Right lobe of liver (tissue), 6 donors: Measurements from ENCODE around the gene ZSCAN2. TPM values are rescaled to one million over a fixed set of nuclear protein-coding genes. Genes with fewer than 3 reads are reported as not detected.
A peak's percentile ranks its signal among the peaks of the same experiment; 100 is the strongest.

Source experiments
- ATAC-seq, 4 donors: fragments of 200-7000 bp; cut with Tn5 transposase; one replicate each; pipeline ENCODE4 v1.9.1; 2020; ENCODE audit warnings: mild to moderate bottlenecking in 4 of 4, moderate library complexity in 4 of 4
- DNase-seq, 3 donors: peaks; one replicate each; pipeline ENCODE4 v3.0.0-alpha.2; 2020
- H3K27ac ChIP-seq, 3 donors: fragments of 200-600 bp; one replicate each; pipeline ENCODE4 v1.8.0; 2022
- H3K27me3 ChIP-seq, 2 donors: fragments of 200-600 bp; one replicate each; pipeline ENCODE4 v1.8.0; 2022
- H3K36me3 ChIP-seq, 4 donors: fragments of 200-600 bp; sonication (generic) in 1 of 4; one replicate each; pipeline versions ENCODE4 v1.5.1 to v1.8.0; 2017 to 2022; ENCODE audit warnings: control low read depth in 1 of 4
- H3K4me1 ChIP-seq, 4 donors: fragments of 200-600 bp; sonication (generic) in 1 of 4; one replicate each; pipeline versions ENCODE4 v1.5.1 to v1.8.0; 2017 to 2022; ENCODE audit warnings: control low read depth in 1 of 4
- H3K4me3 ChIP-seq, 3 donors: fragments of 200-600 bp; one replicate each; pipeline ENCODE4 v1.8.0; 2022
- H3K9me3 ChIP-seq, 4 donors: fragments of 200-600 bp; sonication (generic) in 1 of 4; one replicate each; pipeline versions ENCODE4 v1.5.1 to v1.8.0; 2017 to 2022; ENCODE audit warnings: control low read depth in 1 of 4
- POLR2A ChIP-seq: fragments of 450-650 bp; IDR thresholded peaks from one replicate; pipeline ENCODE4 v1.6.1; 2017; ENCODE audit warnings: antibody characterized with exemption, mild to moderate bottlenecking
- intact Hi-C, 2 donors: fragments of 100-400 bp; cut with DNase I; formaldehyde crosslinking; loops; one replicate each; pipeline versions ENCODE4 v1.11.2 to v1.14.1; 2022
- total RNA-seq, 6 experiments: library from RNA; depleted of rRNA in 2 of 6; stranded (reverse); fragments of >200 nt in 2 of 6; fragmentation: NEBNext Ultra II Directional in 3 of 6; extraction: Animal tissue kit (Norgen Biotek cat#: 25700) in 3 of 6; gene quantifications; one replicate each; pipeline versions ENCODE4 v1.1.0 to v1.2.4, GENCODE V29; 2016 to 2023
- TF ChIP-seq, protein P1 (sequence below), 4 donors: fragments of 200-600 bp in 3 of 4; fragments of 450-650 bp in 1 of 4; IDR thresholded peaks; one replicate each; pipeline versions ENCODE4 v1.5.1 to v1.8.0; 2016 to 2022; ENCODE audit warnings: antibody characterized with exemption in 4 of 4, mild to moderate bottlenecking in 2 of 4
- donor health status: DM: no; HTN: yes; CAD: no.
- donor health status: DM: no; HTN: no; CAD: no.
- donor health status: DM: no; HTN: no; CAD: no.
- donor health status: DM: no; HTN: yes; CAD: no.
- donor health status: DM: no; HTN: yes; CAD: no.

Gene ZSCAN2
- total RNA-seq, 6 experiments from 2014 or later, result 4.5 to 8.7 (median 6.8) TPM

DNA sequence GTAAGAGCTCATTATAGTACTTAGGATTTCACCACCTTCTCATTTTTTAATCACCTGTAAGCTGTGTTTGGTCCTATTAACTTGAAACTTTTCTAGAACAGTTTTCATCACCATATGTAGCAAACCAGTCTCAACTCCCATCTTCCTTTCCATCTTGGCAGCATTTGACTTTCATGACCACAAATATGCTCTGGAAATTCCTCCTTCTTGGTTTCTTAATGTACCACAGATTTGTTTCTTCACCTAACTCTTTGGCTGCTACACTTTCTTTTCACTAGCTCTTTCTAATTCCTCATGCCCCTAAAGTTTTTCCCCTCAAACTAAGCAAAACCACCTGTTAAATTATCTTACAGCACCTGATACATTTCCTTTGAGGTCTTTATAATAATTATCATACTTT lies 70.4 kb downstream of the ZSCAN2 start:
- H3K27ac ChIP-seq, result peak overlapping the region in 2 of 3 donors; percentile 16 to 45
- intact Hi-C loops, result no loop called here
- TF ChIP-seq, protein P1, sequence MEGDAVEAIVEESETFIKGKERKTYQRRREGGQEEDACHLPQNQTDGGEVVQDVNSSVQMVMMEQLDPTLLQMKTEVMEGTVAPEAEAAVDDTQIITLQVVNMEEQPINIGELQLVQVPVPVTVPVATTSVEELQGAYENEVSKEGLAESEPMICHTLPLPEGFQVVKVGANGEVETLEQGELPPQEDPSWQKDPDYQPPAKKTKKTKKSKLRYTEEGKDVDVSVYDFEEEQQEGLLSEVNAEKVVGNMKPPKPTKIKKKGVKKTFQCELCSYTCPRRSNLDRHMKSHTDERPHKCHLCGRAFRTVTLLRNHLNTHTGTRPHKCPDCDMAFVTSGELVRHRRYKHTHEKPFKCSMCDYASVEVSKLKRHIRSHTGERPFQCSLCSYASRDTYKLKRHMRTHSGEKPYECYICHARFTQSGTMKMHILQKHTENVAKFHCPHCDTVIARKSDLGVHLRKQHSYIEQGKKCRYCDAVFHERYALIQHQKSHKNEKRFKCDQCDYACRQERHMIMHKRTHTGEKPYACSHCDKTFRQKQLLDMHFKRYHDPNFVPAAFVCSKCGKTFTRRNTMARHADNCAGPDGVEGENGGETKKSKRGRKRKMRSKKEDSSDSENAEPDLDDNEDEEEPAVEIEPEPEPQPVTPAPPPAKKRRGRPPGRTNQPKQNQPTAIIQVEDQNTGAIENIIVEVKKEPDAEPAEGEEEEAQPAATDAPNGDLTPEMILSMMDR (IDR thresholded peaks at IDR 0.05), result no peak
- no peak for TF ChIP-seq POLR2A
- DNase-seq, result no peak
- no peaks in the 10 kb centered on the region for H3K9me3 ChIP-seq
- no peaks in the 10 kb centered on the region for H3K27me3 ChIP-seq
- peaks cover 0 to 40% (median 10%) of the 10 kb centered on the region in 4 donors for H3K36me3 ChIP-seq
- no peak overlapping the region for H3K4me3 ChIP-seq
- no peak for ATAC-seq
- H3K4me1 ChIP-seq, result peaks cover 0 to 11% (median 3%) of the 10 kb centered on the region in 4 donors

Other genes with a start within 250 kb of the ZSCAN2 start
- 10 to 100 TPM in 1 of 6 experiments, 1 to 10 TPM in 5; 6.3 to 11.1 (median 8.1) TPM for gene WDR73, start 53.3 kb downstream of the ZSCAN2 start, total RNA-seq
- gene NMB, start 57.2 kb downstream of the ZSCAN2 start, total RNA-seq, result 1 to 10 TPM in 4 of 6 experiments, under 1 TPM in 2; 0.76 to 3.8 (median 1.7) TPM
- 10 to 100 TPM; 58.7 to 71.5 (median 65.3) TPM for gene SEC11A, start 115.1 kb downstream of the ZSCAN2 start, total RNA-seq
- gene ZNF592, start 147.6 kb downstream of the ZSCAN2 start, total RNA-seq, result 10 to 100 TPM; 10.8 to 13.2 (median 12.1) TPM
- 10 to 100 TPM in 1 of 6 experiments, 1 to 10 TPM in 5; 1.3 to 12.5 (median 5.5) TPM for gene ALPK3, start 216.3 kb downstream of the ZSCAN2 start, total RNA-seq